ENCODE measurements around the gene SHB.

DNA sequence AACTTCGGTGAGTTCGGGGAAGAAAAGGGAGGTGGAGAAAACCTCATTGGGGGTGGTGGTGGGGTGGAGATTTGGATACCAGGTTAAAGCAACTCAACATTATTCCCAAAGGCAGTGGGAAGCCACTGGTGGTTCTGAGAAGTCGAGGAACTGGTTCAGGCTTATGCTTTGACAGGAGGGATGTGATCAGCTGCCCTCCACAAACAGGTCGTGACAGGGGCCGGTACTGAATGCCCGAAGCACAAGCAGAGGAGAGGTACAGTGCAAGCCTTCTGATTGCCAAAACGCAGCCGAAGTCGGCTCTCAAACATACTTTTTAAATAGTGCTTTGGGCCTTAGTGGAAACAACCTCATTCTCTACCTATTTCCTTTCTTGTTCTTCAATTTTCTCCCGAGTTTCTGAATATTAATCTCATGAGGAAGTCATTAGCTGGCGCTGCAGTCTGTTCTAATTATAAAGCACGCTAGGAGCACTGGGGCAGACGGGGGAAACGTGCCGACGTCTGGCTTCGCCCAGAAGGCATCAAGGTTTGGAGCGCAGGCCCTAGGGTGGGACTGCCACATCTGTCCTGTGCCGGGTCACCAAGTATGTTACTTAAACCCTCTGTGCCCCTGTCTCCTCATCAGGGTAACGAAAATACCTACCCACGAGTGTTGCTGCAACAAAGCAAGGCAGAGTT lies 27.3 kb downstream of the SHB start:
- TF ChIP-seq, protein P1, sequence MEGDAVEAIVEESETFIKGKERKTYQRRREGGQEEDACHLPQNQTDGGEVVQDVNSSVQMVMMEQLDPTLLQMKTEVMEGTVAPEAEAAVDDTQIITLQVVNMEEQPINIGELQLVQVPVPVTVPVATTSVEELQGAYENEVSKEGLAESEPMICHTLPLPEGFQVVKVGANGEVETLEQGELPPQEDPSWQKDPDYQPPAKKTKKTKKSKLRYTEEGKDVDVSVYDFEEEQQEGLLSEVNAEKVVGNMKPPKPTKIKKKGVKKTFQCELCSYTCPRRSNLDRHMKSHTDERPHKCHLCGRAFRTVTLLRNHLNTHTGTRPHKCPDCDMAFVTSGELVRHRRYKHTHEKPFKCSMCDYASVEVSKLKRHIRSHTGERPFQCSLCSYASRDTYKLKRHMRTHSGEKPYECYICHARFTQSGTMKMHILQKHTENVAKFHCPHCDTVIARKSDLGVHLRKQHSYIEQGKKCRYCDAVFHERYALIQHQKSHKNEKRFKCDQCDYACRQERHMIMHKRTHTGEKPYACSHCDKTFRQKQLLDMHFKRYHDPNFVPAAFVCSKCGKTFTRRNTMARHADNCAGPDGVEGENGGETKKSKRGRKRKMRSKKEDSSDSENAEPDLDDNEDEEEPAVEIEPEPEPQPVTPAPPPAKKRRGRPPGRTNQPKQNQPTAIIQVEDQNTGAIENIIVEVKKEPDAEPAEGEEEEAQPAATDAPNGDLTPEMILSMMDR (IDR thresholded peaks at IDR 0.05): no peak
- TF ChIP-seq EP300 (IDR thresholded peaks at IDR 0.05): no peak
- no peak for TF ChIP-seq POLR2AphosphoS5 (IDR thresholded peaks at IDR 0.05)
- TF ChIP-seq POLR2A (IDR thresholded peaks at IDR 0.05): no peak
